ENCODE results near the gene XKR7.

Gene XKR7

GRCh38 chr20:31945319-31945718, 22.6 kb upstream of the XKR7 start:
- no peak for DNase-seq

- DNase-seq, result no peak
Measured at GRCh38 chr20:31945785-31946184, 22.2 kb upstream of the XKR7 start.

- no peak for DNase-seq
Measured at GRCh38 chr20:31948008-31948407, 19.9 kb upstream of the XKR7 start.

GRCh38 chr20:31949877-31950646, 17.9 kb upstream of the XKR7 start:
- DNase-seq, result no peak

- DNase-seq, result no peak
Measured at GRCh38 chr20:31951203-31951529, 16.8 kb upstream of the XKR7 start.

GRCh38 chr20:31951530-31952453, 16.2 kb upstream of the XKR7 start, which contains the start of gene PDRG1:
TSS of gene PDRG1 (minus strand) at chr20:31952046. CDS start at chr20:31951961, 85 bp downstream.
- DNase-seq, result peak; percentile 97

- DNase-seq, result no peak
Measured at GRCh38 chr20:31953556-31954148, 14.3 kb upstream of the XKR7 start.

GRCh38 chr20:31954500-31954899, 13.5 kb upstream of the XKR7 start:
- DNase-seq, result no peak

- DNase-seq, result no peak
Measured at GRCh38 chr20:31956556-31957526, 11.1 kb upstream of the XKR7 start.

GRCh38 chr20:31962761-31963160, 5.2 kb upstream of the XKR7 start:
- DNase-seq, result no peak

GRCh38 chr20:31963889-31964288, 4.1 kb upstream of the XKR7 start:
- no peak for DNase-seq

GRCh38 chr20:31966991-31967655, 828 bp upstream of the XKR7 start:
- no peak for DNase-seq

- DNase-seq, result peak; percentile 67
Measured at GRCh38 chr20:31968291-31969126, 558 bp downstream of the XKR7 start.

- no peak for DNase-seq
Measured at GRCh38 chr20:31969991-31970390, 2.0 kb downstream of the XKR7 start.

GRCh38 chr20:31972471-31973021, 4.6 kb downstream of the XKR7 start:
- DNase-seq, result no peak

- DNase-seq, result no peak
Measured at GRCh38 chr20:31974296-31974695, 6.3 kb downstream of the XKR7 start.

GRCh38 chr20:31974951-31975487, 7.1 kb downstream of the XKR7 start:
- DNase-seq, result no peak

- DNase-seq, result no peak
Measured at GRCh38 chr20:31975874-31976273, 7.9 kb downstream of the XKR7 start.

- DNase-seq, result no peak
Measured at GRCh38 chr20:31977080-31977479, 9.1 kb downstream of the XKR7 start.

GRCh38 chr20:31979713-31980426, 11.9 kb downstream of the XKR7 start:
- DNase-seq, result no peak

All from activated CD4-positive, alpha-beta T cell treated with anti-CD3 and anti-CD28 coated beads, Interleukin-2, amount 50 U/mL, for 16 hours (primary cell).